Head of caudate nucleus (tissue), 42 donors: ENCODE data around the gene PRR5L.

ENCODE experiments used
- DNase-seq, 42 donors: peaks; one replicate each; pipeline versions ENCODE4 v3.0.0 to v3.0.0-alpha.2; 2020 to 2021; ENCODE audit warnings: mixed read lengths in 7 of 42
- intact Hi-C: fragments of 100-400 bp; cut with DNase I; formaldehyde crosslinking; loops from one replicate; pipeline ENCODE4 v1.15.0; 2022

PRR5L gene, protein sequence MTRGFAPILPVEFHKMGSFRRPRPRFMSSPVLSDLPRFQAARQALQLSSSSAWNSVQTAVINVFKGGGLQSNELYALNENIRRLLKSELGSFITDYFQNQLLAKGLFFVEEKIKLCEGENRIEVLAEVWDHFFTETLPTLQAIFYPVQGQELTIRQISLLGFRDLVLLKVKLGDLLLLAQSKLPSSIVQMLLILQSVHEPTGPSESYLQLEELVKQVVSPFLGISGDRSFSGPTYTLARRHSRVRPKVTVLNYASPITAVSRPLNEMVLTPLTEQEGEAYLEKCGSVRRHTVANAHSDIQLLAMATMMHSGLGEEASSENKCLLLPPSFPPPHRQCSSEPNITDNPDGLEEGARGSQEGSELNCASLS

DNA sequence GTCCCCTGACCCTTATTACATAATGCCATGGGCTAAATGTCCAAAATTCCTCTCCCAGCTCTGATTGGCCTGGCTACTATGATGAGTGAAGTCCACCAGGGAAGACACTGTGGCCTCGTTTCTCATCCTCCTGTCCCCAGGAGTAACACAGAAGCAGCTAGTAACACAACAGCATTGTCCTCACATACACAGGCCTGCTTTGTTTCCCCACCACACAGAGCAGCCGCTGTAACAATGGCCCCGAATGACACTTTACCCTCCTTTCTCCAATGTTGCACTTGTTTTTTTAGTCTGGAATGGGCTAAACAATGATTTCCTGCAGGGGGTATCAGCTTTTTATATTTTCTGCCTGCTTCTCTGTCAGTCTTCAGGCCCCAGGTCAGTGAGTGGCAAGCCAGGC, at the start of gene PRR5L:
Gene PRR5L (plus strand): TSS at position 363 of the 400 bp plus-strand sequence. CDS start 104,834 bp downstream, outside the sequence.
- DNase-seq = peak; percentile 19 to 90 (median 74)
- intact Hi-C loops = loop anchor here (5.0 kb wide), 1 partner anchor 81 kb away; no protein-coding TSS in a partner anchor

DNA sequence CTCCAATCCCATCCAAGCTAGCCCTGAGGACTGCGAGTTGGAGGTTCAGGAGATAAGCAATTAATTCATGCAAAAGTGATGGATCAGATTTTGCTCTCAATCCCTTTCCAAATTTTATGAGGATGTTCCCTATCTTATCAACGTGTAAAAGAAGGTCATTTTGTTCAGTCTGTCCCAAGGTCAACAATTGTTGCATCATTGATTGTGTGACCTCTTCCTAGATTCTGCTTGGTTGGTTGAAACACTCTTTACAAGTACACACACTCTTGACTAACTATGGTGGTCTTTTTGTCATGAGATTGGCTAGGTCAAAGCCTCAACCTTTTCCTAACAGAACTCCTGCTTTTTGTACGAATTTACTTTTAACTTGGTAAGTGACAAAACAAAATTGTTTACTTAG, 48.6 kb upstream of the PRR5L start:
- intact Hi-C loops = no loop called here
- no peak for DNase-seq

DNA sequence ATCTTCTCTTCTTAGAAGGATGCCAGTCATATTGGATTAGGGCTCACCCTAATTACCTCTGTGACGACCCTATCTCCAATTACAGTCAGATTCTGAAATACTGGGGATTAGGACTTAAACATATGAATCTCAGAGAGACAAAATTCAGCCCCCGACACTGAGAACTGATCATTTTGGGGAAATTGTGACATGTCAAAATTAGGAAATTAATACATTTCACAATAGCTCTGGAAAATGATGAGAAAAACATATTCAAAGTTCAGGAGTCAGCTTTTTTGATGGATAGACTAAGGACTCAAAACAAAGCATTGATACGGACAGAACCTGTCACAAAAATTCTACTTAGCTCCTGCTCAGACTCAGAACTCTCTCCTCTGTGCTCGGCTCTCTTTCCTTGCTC, 47.7 kb upstream of the PRR5L start:
- no peak for DNase-seq
- intact Hi-C loops = no loop called here

DNA sequence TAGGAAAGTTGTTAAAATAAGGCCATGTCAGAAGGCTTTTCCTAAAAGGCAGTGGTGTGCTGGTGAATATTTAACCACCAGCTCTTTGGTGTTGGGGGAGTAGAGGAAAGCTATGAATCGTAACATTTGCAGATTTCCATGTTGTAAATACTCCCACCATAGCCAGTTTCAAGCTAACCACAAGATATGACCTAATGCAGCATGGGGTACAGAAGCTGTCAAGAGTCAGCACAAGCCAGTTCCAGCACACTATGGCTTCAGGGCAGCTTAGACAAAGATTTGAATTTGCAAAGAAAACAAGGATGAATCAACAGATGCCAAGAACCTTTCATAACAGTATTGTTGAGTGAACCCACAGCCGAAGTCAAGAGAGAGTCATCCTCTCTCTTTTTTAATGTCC, 46.8 kb upstream of the PRR5L start:
- intact Hi-C loops = no loop called here
- no peak for DNase-seq

DNA sequence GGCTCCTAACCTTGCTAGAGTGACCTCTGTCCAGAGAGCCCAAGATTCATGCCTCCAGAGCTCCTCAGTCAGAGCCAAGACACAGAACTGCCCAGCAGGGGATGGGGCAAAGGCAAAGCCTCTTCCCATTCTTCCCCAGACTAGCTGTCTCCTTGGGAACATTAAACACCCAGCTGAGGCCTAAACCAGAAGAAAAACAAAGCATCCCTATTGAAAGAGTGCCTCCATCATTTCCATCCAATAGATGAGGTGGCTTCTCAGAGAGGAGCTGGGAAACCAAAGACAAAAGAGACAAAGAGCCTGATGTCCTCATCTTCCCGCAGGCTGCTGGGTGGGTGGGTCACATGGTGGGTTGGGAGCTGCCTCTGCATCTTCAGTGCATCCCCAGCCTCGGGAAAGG, 44.3 kb upstream of the PRR5L start:
- DNase-seq = peak in 12 of 42 donors; percentile 17 to 66 (median 48)
- intact Hi-C loops = no loop called here

DNA sequence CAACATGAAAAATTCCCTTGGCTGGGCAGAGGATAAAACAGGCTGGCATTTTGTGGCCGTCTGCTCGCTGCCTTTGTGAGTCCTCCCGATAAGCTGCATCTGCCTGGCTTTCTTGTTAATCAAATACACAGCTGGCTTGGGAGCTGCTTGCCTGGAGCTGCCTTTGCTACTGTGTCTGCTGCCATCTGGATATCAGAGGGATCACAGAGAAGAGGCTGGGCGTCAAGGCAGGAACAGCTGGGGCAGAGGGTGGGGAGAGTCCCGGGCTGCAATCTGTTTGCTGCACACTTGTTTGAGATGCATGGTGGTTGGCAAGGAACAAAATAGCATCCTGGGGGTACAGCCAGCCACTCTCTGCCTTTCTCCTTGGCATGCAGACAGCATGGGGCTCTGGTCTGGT, 42.9 kb upstream of the PRR5L start:
- peak in 39 of 42 donors; percentile 9 to 75 (median 47) for DNase-seq
- intact Hi-C loops = no loop called here

DNA sequence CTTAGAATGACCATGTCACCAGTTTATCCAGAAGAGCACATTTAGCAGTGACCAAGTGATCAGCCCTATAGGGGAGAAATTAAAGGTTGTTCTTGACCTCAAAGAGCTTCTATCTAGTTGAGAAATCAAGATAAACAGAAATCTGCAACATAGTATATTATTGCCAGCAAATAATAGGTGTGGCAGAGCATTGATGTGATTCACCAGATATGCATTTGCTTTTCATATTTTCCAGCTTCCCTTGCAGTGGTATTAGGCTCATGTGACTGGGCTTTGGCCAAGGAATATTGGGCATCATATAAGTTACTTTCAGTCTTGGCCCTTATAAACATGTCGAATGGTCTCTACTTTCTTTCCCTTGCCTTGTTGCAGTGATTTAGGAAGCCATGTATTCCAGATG, 41.4 kb upstream of the PRR5L start:
- no peak for DNase-seq
- intact Hi-C loops = no loop called here

DNA sequence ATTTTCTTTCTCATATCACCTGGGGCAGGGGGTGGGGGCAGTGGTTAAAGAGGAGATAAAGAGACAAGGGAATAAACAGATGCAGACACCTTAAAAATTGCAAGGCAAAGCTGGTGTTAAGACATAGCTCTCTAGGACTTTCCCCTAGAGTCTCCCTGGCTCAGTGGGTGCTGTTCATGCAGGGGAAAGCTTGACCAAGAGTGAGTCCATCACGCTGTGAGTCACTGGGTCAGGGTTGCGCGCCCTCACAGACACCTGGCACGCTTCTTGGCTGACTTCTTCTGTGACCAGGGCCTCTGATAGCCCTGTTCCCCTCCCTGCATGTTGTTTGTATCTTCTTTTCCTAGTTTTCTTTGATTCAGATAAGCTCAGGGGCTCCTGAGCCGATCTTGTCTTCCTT, 38.7 kb upstream of the PRR5L start:
- intact Hi-C loops = no loop called here
- DNase-seq = no peak

DNA sequence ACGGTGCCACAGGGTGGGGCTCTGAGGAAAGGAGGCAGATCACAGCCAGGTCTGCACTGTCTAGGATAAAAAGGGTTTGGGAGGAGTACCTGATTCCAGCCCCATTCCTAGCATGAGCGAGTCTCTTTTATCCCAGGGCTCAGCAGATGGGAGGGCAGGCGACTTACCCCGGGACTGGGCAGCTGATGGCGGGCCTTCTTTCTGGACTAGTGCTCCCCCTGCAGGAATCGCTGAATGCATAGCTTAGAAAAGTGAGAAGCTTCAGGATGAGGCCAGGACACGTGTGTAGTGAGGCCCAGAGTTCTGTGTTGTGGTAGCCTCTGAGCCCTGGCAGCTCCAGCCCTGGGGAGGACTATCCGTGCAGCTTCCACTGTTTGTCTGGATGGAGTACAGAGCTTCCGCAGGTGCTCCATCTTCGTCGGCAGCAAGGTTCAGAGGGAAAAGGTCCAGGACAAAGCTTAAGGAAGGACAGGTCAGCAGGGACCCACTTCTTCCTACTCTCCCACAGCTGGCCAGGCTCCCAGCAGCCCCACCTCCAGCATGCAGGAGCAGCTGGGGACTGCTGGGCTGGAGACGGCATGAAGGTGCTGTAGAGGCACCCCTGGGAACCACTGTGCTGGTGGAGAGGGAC, 37.2 kb upstream of the PRR5L start:
- peak; percentile 24 to 87 (median 68) for DNase-seq
- intact Hi-C loops = no loop called here

DNA sequence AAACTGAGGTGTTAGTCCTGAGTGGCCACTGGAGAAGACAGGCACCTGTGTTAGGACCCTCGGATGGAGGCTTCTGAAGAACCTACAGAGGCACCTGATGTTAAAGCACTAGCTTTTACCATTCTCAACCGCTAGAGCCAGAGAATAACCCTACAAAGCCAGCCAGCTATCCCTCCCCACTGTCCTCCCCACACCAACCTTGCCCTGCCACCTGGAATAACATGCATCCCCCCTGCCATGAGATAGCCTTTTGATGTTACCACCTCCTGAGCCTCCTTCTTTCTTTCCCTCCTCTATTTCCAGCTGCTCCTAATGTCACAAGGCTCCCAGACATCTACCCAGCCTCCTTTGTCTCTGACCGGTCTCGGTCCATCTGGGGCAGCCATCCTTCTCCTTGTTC, 35.0 kb upstream of the PRR5L start:
- peak in 1 of 42 donors; percentile 31 for DNase-seq

DNA sequence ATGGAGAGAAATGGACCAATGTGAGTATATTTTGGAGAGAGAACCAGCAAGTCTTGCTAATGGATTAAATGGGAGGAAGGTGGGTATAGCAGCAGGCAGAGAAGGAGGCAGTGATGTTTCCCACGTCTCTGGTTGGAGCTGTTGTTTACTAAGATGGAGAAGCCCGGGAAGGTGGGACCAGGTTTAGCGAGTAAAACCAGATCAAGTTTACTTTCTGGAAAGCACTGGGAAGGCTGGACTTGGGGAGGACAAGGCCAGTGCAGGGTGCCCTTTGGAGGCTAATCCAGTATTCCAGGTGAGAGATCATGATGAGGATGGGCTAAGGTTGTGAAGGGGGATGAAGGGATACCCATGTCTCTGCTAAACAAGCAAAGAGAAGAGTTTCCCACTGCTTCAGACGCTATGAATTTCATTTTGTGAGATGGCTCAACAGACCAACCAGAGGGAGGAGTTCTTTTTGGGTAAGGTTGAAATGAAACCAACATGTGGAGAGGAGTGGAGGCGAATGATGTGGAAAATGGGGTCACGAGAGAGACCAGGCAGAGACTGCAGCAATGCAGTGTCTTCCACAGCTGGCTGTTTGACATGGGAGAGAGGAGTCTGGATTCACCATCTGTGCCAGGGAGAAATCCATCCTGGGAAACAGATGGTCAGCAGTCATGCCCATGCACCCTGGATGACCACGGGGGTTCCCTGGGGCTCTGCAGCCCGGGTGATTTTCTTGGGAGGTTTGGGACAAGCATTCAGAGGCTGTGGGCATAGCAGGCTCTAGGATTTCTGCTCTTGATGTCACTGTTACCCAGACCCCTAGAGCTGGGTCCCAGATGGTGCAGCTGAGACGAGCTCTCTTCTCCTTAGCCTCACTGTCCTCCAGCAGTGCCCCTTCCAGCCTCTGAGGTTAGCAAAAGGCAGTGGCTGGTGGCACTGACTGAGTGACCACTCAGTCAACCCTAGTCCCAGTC, 31.8 kb upstream of the PRR5L start:
- DNase-seq = peak in 1 of 42 donors; percentile 34

More for the DNA sequence above, 35.0 kb upstream of the PRR5L start:
- intact Hi-C loops = loop anchor here (10.0 kb wide), 1 partner anchor 216 kb away; no protein-coding TSS in a partner anchor

DNA sequence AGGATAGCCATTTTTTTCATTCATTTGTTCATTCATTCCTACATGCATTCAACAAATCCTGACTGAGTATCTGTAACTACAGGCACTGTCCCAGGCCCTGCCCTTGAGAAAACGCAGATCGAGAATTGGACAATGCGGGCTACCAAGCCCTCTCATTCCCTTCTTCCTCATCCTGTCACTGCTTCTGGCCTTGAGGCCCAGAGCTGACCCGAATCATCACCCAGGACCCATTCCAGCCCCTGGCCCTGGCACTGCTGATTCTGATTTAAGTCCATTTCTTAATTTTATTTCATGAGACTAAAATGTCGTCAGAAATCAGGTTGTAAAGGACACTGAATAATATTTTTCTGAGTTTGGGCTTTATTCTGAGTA, 31.1 kb upstream of the PRR5L start:
- intact Hi-C loops = loop anchor here (5.0 to 10.0 kb wide), 2 partner anchors 220 to 648 kb away; partner anchors contain the start of gene FJX1

More for the DNA sequence above, 31.8 kb upstream of the PRR5L start:
- intact Hi-C loops = loop anchor here (10.0 kb wide), 1 partner anchor 219 kb away; no protein-coding TSS in a partner anchor

DNA sequence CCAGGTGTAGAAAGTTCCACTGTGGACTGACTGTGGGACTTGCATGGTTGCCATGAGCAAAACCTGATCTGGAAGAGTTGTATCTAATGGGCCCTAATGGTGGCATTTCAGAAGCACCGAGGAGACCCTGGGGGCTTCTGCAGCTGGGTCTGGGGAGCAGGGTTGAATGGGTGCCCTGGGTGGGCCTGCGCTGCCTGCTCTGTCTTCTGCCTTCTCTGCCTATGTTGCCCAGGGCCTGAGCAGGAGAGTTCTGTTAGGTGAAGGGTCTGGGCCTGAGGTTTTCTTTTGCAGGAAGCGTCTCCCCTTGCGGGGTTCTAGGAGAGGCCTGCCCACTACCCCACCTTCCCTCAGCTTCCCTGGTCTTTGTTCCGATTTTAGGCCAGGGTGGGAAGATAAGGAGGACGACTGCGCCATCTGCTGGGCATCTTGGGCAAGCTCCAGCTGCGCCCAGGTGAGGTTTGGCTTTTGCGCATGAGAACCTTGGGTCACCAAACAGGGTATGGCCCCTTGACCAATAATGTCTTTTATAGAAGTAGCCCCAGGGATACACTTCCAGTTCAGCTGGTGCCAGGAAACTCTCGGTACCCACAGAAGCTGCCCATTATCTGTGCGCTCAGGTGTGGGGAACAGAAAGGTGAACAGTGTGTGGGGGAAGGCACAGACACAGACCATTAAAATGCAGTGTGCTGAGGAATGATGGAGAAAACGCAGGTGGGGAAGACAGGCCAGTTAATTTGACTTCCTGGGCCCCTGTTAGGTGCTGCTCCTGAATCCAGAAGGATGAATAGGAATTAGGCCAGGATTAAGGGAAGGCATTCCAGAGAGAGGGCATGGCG, 30.1 kb upstream of the PRR5L start:
- intact Hi-C loops = loop anchor here (5.0 to 10.0 kb wide), 2 partner anchors 221 to 649 kb away; partner anchors contain the start of gene FJX1
- DNase-seq = peak in 35 of 42 donors; percentile 22 to 84 (median 55)

More for the DNA sequence above, 31.1 kb upstream of the PRR5L start:
- peak in 1 of 42 donors; percentile 40 for DNase-seq

DNA sequence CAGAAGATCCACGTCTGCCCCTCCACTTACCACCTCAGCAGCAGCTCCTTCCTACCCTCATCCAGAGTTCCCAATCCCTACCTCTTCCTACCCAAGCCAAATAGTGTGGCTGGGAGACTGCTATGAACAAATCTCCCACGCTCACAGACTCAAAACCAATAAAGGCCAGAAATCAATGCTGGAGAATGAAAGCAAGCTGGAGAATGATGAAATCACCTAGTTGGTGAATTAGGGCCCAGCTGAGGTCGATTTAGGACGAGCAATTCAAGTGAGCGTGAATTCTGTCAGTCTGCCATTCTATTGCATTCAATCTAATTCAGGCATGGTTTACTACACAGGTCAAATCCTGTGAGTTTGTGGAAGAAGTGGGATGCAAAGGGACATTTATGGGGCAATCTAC, 29.3 kb upstream of the PRR5L start:
- intact Hi-C loops = loop anchor here (5.0 to 10.0 kb wide), 2 partner anchors 222 to 649 kb away; partner anchors contain the start of gene FJX1
- no peak for DNase-seq

DNA sequence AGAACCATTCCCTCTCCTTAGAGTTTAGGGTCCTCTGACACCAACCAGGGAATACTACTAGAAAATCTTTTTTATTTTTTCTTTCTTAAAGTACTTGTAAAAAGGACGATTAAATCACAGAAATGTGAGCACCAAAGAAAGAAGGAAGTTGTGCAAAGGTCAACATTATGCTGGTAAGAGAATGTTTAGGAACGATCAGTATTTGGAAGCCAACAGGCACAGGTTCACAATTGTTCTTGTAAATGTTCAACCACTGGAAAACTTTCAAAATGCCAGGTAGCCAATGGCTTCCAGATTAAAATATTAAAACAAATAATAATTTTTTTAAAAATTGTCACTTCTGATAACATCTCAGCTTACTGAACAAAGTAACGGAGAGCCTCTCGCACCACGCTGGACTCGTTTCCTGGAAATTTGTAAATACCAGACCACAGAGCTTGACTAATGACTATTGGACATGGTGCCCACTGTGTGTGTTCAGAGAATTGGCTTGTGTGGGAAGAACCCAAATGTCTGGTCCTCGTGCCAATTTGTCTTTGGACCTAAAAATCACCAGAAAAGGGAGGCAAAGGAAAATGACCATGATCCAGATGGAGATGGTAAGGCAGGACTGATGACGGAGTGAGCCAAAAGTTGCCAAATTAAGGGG, 27.6 kb upstream of the PRR5L start:
- peak in 1 of 42 donors; percentile 20 for DNase-seq
- intact Hi-C loops = loop anchor here (5.0 to 10.0 kb wide), 2 partner anchors 224 to 651 kb away; partner anchors contain the start of gene FJX1

DNA sequence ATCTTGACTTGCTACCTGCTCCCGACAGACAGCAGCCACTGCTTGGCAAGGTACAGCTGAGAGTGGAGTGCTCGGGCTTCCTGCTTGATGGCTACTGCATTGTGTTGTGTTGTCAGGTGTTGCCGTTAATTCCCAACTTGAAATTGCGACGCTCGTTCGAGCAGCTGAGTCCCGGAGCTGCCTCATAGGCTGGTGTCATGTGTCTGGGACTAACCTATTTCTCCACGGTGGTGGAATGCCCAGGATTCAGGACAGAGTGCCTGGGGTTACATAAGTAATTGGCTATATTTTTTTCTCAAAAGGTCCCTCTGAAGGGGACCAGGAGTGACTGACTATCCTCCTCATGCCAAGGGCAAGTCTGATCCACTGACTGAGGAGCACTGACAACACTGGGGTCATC, 25.4 kb upstream of the PRR5L start:
- DNase-seq = peak in 1 of 42 donors; percentile 33
- intact Hi-C loops = no loop called here

DNA sequence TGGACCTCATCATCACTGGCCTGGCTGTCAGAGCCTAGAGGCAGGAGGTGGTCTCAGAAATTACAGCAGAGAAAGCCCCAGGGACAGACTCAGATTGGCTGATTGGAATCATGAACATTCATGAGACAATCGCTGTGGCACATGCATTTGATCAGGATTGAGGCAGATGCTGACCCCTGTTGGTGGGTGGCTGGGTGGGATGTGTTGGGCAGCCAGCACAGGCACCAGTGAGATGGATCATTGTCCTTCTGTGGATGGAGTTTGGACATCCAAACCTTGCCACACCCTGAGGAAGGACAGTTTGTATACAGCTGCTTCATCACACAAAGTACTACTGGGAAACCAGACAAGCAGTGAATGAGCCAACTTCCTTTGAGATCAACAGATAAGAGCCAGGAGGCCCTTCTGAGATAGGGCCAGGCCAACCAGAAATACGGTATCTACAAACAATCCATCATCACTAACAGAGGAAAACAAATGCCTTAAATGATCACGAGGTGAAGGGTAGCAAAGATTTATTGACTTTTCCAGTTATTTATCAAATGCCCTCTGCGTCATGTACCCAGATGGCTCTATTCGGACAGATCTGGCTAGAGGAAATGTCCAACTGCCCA, 24.2 kb upstream of the PRR5L start:
- DNase-seq = peak in 1 of 42 donors; percentile 43
- intact Hi-C loops = no loop called here
